GM06990 (cell line): ENCODE results near the gene NPAS2.

Source experiments
- DNase-seq: peaks from one replicate; pipeline ENCODE4 v3.0.0-alpha.2; 2011; ENCODE audit not compliant: insufficient read length; ENCODE audit errors: extremely low read depth
- H3K27me3 ChIP-seq: replicated peaks from 2 replicates; pipeline ENCODE4 v1.6.0; 2011; ENCODE audit warnings: low read length; ENCODE audit not compliant: control insufficient read depth, insufficient read depth
- H3K36me3 ChIP-seq: 2 replicates; pipeline ENCODE4 v1.5.1; 2011; ENCODE audit warnings: low read length; ENCODE audit not compliant: control insufficient read depth, insufficient read depth
- H3K4me3 ChIP-seq: replicated peaks from 2 replicates; pipeline ENCODE4 v1.5.1; 2011; ENCODE audit warnings: low read depth, mild to moderate bottlenecking, control low read depth, low read length
- TF ChIP-seq, protein P1 (sequence below): IDR thresholded peaks from 2 replicates; pipeline ENCODE4 v1.5.1; 2011; ENCODE audit warnings: low read length, control low read depth, mild to moderate bottlenecking, inconsistent platforms; ENCODE audit not compliant: insufficient read depth, poor library complexity, severe bottlenecking

NPAS2 gene

DNA sequence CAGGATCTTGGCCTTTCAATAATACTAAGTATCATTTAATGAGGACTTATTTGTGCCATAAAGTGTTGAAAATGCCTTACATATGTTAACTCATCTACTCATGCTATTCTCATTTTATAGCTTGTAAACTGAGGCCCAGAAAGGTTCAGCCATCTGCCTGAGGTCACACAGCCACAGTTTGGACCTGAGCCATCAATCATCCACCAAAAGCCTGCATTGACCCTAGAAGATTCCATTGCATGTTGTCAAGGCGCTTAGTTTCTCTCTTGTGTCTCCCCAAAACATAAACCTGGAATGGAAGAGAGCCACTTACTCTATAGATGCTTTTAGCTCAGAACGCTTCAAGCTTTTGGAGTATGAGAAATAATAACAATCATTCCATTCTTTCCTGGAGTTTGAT is 26.8 kb downstream of the NPAS2 start:
- TF ChIP-seq, protein P1, sequence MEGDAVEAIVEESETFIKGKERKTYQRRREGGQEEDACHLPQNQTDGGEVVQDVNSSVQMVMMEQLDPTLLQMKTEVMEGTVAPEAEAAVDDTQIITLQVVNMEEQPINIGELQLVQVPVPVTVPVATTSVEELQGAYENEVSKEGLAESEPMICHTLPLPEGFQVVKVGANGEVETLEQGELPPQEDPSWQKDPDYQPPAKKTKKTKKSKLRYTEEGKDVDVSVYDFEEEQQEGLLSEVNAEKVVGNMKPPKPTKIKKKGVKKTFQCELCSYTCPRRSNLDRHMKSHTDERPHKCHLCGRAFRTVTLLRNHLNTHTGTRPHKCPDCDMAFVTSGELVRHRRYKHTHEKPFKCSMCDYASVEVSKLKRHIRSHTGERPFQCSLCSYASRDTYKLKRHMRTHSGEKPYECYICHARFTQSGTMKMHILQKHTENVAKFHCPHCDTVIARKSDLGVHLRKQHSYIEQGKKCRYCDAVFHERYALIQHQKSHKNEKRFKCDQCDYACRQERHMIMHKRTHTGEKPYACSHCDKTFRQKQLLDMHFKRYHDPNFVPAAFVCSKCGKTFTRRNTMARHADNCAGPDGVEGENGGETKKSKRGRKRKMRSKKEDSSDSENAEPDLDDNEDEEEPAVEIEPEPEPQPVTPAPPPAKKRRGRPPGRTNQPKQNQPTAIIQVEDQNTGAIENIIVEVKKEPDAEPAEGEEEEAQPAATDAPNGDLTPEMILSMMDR: no peak
- DNase-seq: no peak
- H3K36me3 ChIP-seq: no peaks in the 10 kb centered on the region
- H3K4me3 ChIP-seq: no peak overlapping the region
- H3K27me3 ChIP-seq: peaks cover 2% of the 10 kb centered on the region; the same call in 1 of the 2 replicates

DNA sequence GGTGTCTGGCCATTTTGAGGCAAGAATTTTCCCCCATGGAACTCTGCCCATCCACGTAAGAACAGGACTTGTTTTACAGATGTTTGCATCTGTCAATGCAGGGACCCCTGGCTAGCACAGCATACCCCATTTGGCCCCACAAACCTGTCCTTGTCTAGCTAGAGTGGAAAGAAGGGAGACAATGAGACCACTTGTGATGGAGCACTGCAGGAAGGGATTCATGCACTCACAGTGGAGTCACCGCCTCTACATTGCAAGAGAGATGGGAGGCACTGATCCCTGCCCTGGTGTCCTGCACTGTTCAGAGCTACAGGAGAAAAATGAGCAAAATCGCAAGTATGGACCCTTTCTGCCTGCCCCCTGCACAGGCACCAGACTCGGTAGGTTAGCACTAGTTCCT is 32.5 kb downstream of the NPAS2 start:
- TF ChIP-seq, protein P1: no peak
- Histone ChIP-seq H3K27me3 (peaks cover 2% of the 10 kb centered on the region), H3K36me3 (no peaks in the 10 kb centered on the region), H3K4me3 (no peak overlapping the region)
- DNase-seq: no peak

DNA sequence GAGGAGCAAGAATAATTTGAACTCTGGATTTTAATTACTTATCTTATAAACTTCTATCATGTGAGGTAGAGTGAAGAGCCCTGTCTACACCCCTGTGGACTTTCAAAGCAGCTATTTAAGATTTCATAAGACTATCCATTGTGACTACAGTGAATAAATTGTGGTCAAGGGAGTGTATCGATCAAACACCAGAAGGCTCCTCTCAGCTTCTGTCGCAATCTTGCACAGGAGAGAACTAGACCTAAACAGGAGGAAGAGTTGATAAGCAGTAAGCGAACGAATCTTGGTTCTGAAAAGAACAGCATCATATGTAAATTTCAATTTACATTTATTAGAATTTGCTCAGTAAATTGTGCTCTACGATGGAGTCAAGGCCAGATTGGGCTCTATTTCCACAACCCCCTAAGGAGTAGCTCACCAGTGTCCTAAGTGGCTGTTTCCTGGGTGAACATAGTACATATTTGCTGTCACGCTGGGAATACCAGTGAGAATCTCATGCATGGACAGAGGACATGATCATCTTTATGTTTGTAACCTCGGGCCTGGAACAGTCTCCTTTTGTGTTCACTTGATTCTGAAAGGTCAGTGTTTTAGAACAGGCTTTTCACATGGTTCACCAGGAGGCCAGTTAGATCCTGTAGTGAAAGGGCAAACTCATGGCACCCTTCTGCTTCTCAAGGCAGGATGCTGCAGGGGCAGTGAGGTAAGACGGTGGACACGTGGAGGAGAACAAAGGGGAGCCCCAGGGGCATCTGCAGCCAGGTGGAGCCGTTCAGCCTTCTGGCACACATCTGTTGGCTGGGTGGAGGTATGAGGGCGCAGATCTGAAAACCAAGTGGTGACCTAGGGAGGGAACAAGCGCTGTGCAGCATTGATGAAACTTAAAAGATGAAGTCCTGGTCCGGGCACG is 33.3 kb downstream of the NPAS2 start:
- peaks cover 2% of the 10 kb centered on the region for H3K27me3 ChIP-seq
- TF ChIP-seq, protein P1: no peak
- DNase-seq: no peak
- H3K36me3 ChIP-seq: no peaks in the 10 kb centered on the region
- no peak overlapping the region for H3K4me3 ChIP-seq

DNA sequence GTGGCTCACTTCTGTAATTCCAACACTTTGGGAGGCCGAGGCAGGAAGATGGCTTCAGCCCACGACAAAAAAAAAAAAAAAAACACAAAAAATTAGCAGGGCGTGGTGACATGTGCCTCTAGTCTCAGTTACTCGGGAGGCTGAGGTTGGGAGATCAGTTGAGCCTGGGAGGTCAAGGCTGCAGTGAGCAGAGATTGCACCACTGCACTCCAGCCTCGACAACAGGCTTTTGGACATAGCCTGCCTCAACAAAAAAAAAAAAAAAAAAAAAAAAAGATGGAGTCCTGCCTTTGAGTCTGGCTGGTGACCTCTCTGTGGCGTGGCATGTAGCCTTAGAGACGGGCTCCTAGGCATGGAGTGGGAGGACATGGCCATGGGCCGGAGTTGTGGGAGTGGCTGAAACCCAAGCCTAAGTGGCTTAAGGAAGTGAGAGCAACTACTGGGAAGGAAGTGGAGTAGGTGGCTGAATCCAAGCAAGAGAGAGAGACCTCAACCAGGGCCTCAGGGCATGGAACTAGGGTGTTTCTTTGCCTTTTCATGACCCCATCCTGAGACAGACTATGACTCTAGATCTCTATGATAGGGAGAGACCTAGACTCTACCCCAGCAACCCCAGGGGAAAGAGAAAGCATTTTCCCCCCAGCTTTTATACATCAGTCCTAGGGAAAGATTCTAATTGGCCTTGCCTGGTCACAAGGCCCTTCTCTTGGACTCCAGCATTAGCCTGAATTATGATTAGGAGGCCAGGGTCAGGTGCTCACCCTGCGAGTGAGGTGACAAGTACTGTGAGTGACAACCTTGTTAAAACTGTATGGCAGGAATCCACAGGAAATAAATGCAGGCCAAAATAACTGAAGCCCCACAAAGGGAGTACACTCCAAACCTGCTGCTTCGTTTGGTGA is 34.2 kb downstream of the NPAS2 start:
- Histone ChIP-seq H3K27me3 (no peaks in the 10 kb centered on the region; the same call in 1 of the 2 replicates), H3K36me3 (no peaks in the 10 kb centered on the region), H3K4me3 (no peak overlapping the region)
- DNase-seq: no peak
- TF ChIP-seq, protein P1: no peak

DNA sequence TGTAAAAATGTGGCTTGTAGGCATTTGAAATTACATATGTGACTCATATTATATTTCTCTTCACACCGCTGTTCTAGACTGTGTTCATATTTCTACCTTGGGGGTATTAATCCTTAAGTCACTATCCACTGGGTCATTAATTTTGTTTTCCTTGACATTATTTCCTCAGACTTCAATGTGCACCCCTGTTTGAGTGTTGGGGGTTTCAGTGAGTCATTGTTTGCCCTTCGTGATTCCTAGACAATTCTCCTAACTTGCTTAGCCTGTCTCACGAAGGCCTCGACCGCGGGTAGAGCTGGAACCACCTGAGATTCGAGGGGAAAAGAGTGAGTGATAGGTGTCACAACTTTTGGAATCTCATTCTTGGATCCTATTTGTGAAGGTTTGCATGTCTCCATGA is 35.1 kb downstream of the NPAS2 start:
- TF ChIP-seq, protein P1: no peak

More for the DNA sequence above, 35.1 kb downstream of the NPAS2 start:
- Histone ChIP-seq H3K4me3 (no peak overlapping the region), H3K36me3 (no peaks in the 10 kb centered on the region), H3K27me3 (no peaks in the 10 kb centered on the region; the same call in 1 of the 2 replicates)
- DNase-seq: no peak
